HEK293T (cell line): ENCODE measurements around the gene ZDHHC9.

ENCODE experiments used
- BHLHE40 ChIP-seq: fragments of 450-650 bp; IDR thresholded peaks from 2 replicates; pipeline ENCODE4 v1.6.1; 2016; ENCODE audit warnings: mild to moderate bottlenecking, moderate library complexity, borderline replicate concordance
- FOXK2 ChIP-seq: fragments of 450-650 bp; IDR thresholded peaks from 2 replicates; pipeline ENCODE4 v1.6.1; 2016; ENCODE audit warnings: mild to moderate bottlenecking
- FOXM1 ChIP-seq: fragments of 450-650 bp; IDR thresholded peaks from 2 replicates; pipeline ENCODE4 v1.6.1; 2017; ENCODE audit warnings: mild to moderate bottlenecking, borderline replicate concordance
- LEF1 ChIP-seq: fragments of 450-650 bp; IDR thresholded peaks from 2 replicates; pipeline ENCODE4 v1.6.1; 2017; ENCODE audit warnings: mild to moderate bottlenecking, borderline replicate concordance
- SP1 ChIP-seq: fragments of 450-650 bp; IDR thresholded peaks from 2 replicates; pipeline ENCODE4 v1.6.1; 2017
- SUZ12 ChIP-seq: fragments of 450-650 bp; IDR thresholded peaks from 2 replicates; pipeline ENCODE4 v1.6.1; 2016; ENCODE audit warnings: mild to moderate bottlenecking

GRCh38 chrX:129779747-129780146 is 63.9 kb downstream of the ZDHHC9 start, which contains the start of gene SASH3:
- TF ChIP-seq LEF1 (no peak), FOXK2 (no peak), BHLHE40 (no peak), SP1 (no peak), SUZ12 (no peak), FOXM1 (no peak)
